ENCODE data around the gene CMIP.

The CMIP gene

DNA sequence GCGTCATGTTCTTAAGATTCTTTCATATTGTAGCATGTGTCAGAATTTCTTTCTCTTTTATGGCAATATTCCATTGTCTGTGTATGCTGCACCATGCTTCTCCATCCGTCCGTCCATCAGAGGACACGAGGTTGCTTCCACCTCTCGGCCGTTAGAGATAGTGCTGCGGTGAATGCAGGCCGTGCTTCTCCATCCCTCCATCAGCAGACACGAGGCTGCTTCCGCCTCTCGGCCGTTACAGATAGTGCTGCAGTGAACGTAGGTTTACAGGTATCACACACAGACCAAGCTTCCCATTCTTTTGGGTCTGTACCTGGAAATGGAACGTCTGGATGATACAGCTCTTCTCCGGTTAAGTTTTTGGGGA is 113.5 kb downstream of the CMIP start:
- Histone ChIP-seq H3K27me3 (replicated peaks; ENCODE audit: control insufficient read depth, insufficient read depth, low read length) (no peaks in the 10 kb centered on the region), H3K4me3 (replicated peaks; ENCODE audit: low read depth, low read length) (no peak overlapping the region), H3K36me3 (ENCODE audit: control insufficient read depth, insufficient read depth, low read length) (no peaks in the 10 kb centered on the region; the same call in 1 of the 2 replicates)
- no peak for DNase-seq (ENCODE audit: extremely low read depth, insufficient read length)
- TF ChIP-seq, protein P1, sequence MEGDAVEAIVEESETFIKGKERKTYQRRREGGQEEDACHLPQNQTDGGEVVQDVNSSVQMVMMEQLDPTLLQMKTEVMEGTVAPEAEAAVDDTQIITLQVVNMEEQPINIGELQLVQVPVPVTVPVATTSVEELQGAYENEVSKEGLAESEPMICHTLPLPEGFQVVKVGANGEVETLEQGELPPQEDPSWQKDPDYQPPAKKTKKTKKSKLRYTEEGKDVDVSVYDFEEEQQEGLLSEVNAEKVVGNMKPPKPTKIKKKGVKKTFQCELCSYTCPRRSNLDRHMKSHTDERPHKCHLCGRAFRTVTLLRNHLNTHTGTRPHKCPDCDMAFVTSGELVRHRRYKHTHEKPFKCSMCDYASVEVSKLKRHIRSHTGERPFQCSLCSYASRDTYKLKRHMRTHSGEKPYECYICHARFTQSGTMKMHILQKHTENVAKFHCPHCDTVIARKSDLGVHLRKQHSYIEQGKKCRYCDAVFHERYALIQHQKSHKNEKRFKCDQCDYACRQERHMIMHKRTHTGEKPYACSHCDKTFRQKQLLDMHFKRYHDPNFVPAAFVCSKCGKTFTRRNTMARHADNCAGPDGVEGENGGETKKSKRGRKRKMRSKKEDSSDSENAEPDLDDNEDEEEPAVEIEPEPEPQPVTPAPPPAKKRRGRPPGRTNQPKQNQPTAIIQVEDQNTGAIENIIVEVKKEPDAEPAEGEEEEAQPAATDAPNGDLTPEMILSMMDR (IDR thresholded peaks at IDR 0.05; ENCODE audit: insufficient read depth, low read length, poor library complexity, severe bottlenecking) = no peak

DNA sequence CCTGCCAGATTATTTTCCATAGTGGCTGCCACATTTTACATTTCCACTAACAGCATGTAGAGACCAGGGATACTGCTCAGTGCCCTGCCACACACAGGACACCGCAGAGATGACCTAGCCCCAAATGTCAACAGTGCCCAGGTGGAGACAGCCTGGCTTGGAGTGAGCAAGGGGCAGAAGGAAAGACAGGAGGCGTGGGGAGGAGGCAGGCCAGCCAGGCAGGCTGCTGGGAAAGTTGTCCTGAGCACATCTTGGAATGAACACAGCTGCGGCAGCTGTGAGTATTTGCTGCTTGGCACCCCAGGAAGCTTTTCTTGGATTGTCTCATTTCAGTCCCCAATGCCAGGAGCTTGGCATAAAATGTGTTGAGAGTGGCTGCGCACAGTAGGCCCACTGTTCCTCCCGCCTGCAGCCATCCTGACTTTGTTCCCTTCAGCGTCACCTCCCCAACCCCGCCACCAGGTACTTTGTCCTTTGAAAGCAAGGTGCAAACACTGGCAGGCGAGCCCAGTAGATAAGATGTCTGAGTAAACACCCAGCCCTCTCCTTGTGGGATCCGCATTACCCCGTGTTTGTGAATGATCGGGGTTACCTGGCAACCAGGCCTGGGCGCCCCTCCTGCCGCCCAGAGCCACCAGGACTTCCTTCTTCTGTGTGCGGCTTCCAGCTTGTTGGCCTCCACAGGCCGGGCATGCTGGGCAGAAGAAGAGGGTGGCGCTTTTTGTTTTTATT is 114.0 kb downstream of the CMIP start:
- no peaks in the 10 kb centered on the region for H3K27me3 ChIP-seq (replicated peaks; ENCODE audit: control insufficient read depth, insufficient read depth, low read length)
- no peaks in the 10 kb centered on the region; the same call in 1 of the 2 replicates for H3K36me3 ChIP-seq (ENCODE audit: control insufficient read depth, insufficient read depth, low read length)
- no peak overlapping the region for H3K4me3 ChIP-seq (replicated peaks; ENCODE audit: low read depth, low read length)
- no peak for DNase-seq (ENCODE audit: extremely low read depth, insufficient read length)
- TF ChIP-seq, protein P1 (IDR thresholded peaks at IDR 0.05; ENCODE audit: insufficient read depth, low read length, poor library complexity, severe bottlenecking) = no peak

DNA sequence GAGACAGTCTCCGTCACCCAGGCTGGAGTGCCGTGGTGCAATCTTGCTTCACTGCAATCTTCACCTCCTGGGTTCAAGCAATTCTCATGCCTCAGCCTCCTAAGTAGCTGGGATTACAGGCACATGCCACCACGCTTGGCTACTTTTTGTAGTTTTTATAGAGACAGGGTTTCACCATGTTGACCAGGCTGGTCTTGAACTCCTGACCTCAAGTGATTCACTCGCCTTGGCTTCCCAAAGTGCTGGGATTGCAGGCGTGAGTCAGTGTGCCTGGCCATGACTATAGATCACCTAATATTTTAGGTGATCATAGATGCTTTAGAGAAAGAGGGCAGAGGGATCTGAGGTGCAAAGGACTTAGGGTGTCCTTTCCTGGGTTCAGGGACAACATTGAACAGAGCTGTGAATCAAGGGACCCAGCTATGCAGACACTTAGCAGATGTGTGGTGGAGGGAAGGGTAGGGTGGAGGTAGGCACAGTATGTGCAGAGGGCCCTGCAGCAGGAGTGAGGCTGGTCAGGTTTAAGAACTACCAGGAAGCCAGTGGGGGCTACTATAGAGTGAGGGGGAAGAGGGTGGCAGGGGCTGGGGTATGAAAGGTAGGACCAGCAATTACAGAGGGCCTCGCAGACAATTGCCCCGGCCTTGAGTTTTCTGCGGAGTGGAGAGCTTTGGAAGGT is 116.5 kb downstream of the CMIP start:
- TF ChIP-seq, protein P1 (IDR thresholded peaks at IDR 0.05; ENCODE audit: insufficient read depth, low read length, poor library complexity, severe bottlenecking) = no peak
- Histone ChIP-seq H3K36me3 (ENCODE audit: control insufficient read depth, insufficient read depth, low read length) (no peaks in the 10 kb centered on the region), H3K4me3 (replicated peaks; ENCODE audit: low read depth, low read length) (no peak overlapping the region), H3K27me3 (replicated peaks; ENCODE audit: control insufficient read depth, insufficient read depth, low read length) (no peaks in the 10 kb centered on the region)
- DNase-seq (ENCODE audit: extremely low read depth, insufficient read length) = no peak

DNA sequence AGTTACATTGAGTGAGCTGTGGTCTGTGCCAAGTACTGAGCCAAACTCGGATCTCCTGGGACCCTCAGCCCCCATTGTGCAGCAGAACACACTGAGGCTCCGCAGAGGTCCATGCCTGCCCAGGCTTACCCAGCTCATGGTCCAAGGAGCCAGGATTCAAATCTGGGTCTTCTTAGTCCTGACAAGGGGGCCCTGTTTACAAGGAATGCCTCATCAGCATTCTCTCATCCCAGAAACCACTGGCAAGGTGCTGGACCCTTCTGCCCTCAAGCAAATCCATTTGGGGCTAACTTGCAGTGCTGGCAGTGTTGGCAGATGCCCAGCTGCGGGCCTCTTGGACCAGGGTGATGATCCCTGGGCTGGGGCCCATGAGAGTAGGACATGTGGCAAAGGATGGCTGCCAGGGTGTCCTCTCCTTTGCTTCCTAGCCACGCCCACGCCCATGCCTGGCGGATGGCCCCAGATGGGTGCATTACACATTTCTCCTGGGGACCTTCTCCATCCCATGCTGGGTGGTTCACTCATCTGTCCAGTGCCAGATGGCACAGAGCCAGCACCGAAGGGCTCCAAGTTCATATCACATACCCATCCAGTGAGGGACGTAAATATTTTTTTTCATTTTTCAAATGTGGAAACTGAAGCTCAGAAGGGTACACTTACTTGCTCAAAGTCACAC is 117.7 kb downstream of the CMIP start:
- no peak overlapping the region for H3K4me3 ChIP-seq (replicated peaks; ENCODE audit: low read depth, low read length)
- DNase-seq (ENCODE audit: extremely low read depth, insufficient read length) = no peak
- H3K27me3 ChIP-seq (replicated peaks; ENCODE audit: control insufficient read depth, insufficient read depth, low read length) = no peaks in the 10 kb centered on the region
- no peaks in the 10 kb centered on the region for H3K36me3 ChIP-seq (ENCODE audit: control insufficient read depth, insufficient read depth, low read length)
- TF ChIP-seq, protein P1 (IDR thresholded peaks at IDR 0.05; ENCODE audit: insufficient read depth, low read length, poor library complexity, severe bottlenecking) = no peak

- H3K27me3 ChIP-seq (replicated peaks; ENCODE audit: control insufficient read depth, insufficient read depth, low read length) = no peaks in the 10 kb centered on the region
- TF ChIP-seq, protein P1 (IDR thresholded peaks at IDR 0.05; ENCODE audit: insufficient read depth, low read length, poor library complexity, severe bottlenecking) = no peak
- DNase-seq (ENCODE audit: extremely low read depth, insufficient read length) = no peak
- no peak overlapping the region for H3K4me3 ChIP-seq (replicated peaks; ENCODE audit: low read depth, low read length)
- no peaks in the 10 kb centered on the region for H3K36me3 ChIP-seq (ENCODE audit: control insufficient read depth, insufficient read depth, low read length)
Observed at GRCh38 chr16:81562926-81563325, 118.3 kb downstream of the CMIP start.

Measured in GM06990 (cell line).